HepG2 (cell line): ENCODE measurements around the gene RPS14. TPM values are rescaled to one million over a fixed set of nuclear protein-coding genes. Genes with fewer than 3 reads are reported as not detected.

Source experiments
- CAMTA2 ChIP-seq: sonication (generic); formaldehyde crosslinking; IDR thresholded peaks from 2 replicates; pipeline ENCODE4 v1.4.0; 2020; ENCODE audit warnings: mild to moderate bottlenecking, missing genetic modification reagents, borderline replicate concordance
- FOSL2 ChIP-seq: sonication (generic); formaldehyde crosslinking; IDR thresholded peaks from 2 replicates; pipeline ENCODE4 v1.4.0; 2020; ENCODE audit warnings: missing genetic modification reagents
- MAF1 ChIP-seq: sonication (generic); formaldehyde crosslinking; IDR thresholded peaks from 2 replicates; pipeline ENCODE4 v1.5.0; 2020; ENCODE audit warnings: missing genetic modification reagents, borderline replicate concordance
- NPAS2 ChIP-seq: sonication (generic); formaldehyde crosslinking; IDR thresholded peaks from 2 replicates; pipeline ENCODE4 v1.8.0; 2022; ENCODE audit warnings: mild to moderate bottlenecking, missing genetic modification reagents, borderline replicate concordance
- POLR2A ChIP-seq, 2 experiments: IDR thresholded peaks; 2 replicates each; pipeline ENCODE4 v1.6.1; 2011; ENCODE audit warnings: low read depth in 2 of 2, low read length in 2 of 2, mild to moderate bottlenecking in 1 of 2, moderate library complexity in 1 of 2; ENCODE audit not compliant: insufficient read depth in 1 of 2
- POLR2AphosphoS5 ChIP-seq: IDR thresholded peaks from 2 replicates; pipeline ENCODE4 v1.6.1; 2012; ENCODE audit warnings: low read depth, low read length
- RCOR2 ChIP-seq: IDR thresholded peaks from 2 replicates; pipeline ENCODE4 v1.6.1; 2016; ENCODE audit warnings: missing biosample characterization, missing genetic modification reagents
- SMARCE1 ChIP-seq: fragments of 450-650 bp; IDR thresholded peaks from 2 replicates; pipeline ENCODE4 v1.6.1; 2017; ENCODE audit warnings: borderline replicate concordance
- TCF7 ChIP-seq: sonication (generic); IDR thresholded peaks from 2 replicates; pipeline ENCODE4 v1.6.1; 2016; ENCODE audit warnings: antibody characterized with exemption, low read depth
- U2AF1 ChIP-seq: fragments of 200-400 bp; formaldehyde crosslinking; optimal IDR thresholded peaks from 2 replicates; pipeline ENCODE3; 2017; ENCODE audit warnings: mild to moderate bottlenecking, low read depth, low read length
- ZBTB3 ChIP-seq: sonication (generic); formaldehyde crosslinking; IDR thresholded peaks from 2 replicates; pipeline ENCODE4 v1.4.0; 2020; ENCODE audit warnings: low read depth, mild to moderate bottlenecking, moderate library complexity, missing genetic modification reagents, borderline replicate concordance
- ZC3H4 ChIP-seq: sonication (generic); formaldehyde crosslinking; IDR thresholded peaks from 2 replicates; pipeline ENCODE4 v1.4.0; 2020; ENCODE audit warnings: missing genetic modification reagents, borderline replicate concordance
- ZNF207 ChIP-seq: fragments of 450-650 bp; IDR thresholded peaks from 2 replicates; pipeline ENCODE4 v1.6.1; 2016; ENCODE audit warnings: antibody characterized with exemption, borderline replicate concordance
- ZNF709 ChIP-seq: sonication (generic); formaldehyde crosslinking; IDR thresholded peaks from 2 replicates; pipeline ENCODE4 v1.5.0; 2020; ENCODE audit warnings: mild to moderate bottlenecking, missing genetic modification reagents
- polyA plus RNA-seq, 8 experiments: library from polyadenylated mRNA; depleted of rRNA in 3 of 8; stranded (reverse) in 7 of 8; unstranded in 1 of 8; fragments of >200 nt; fragmentation: Illumina TruSeq in 4 of 8; extraction: Trizol in 4 of 8; gene quantifications; 2 replicates each; pipeline versions ENCODE4 v1.2.1 to v1.2.3, GENCODE V29; 2011 to 2016; ENCODE audit warnings: low read depth in 4 of 8, missing spikeins in 1 of 8, mixed read lengths in 1 of 8; ENCODE audit not compliant: insufficient read depth in 1 of 8
- total RNA-seq, 5 experiments: library from RNA; depleted of rRNA; stranded (reverse); fragments of >200 nt; fragmentation: Illumina TruSeq; extraction: Trizol; gene quantifications; 2 replicates each; pipeline ENCODE4 v1.2.3, GENCODE V29; 2016; ENCODE audit warnings: low read depth in 1 of 5
- TF ChIP-seq, protein P1 (sequence below): sonication (generic); formaldehyde crosslinking; IDR thresholded peaks from 2 replicates; pipeline ENCODE4 v1.4.0; 2020; ENCODE audit warnings: missing genetic modification reagents
- TF ChIP-seq, protein P2 (sequence below): sonication (generic); formaldehyde crosslinking; IDR thresholded peaks from 2 replicates; pipeline ENCODE4 v1.8.0; 2022; ENCODE audit warnings: missing genetic modification reagents, mild to moderate bottlenecking, borderline replicate concordance
- TF ChIP-seq, protein P3 (sequence below): sonication (generic); formaldehyde crosslinking; IDR thresholded peaks from 2 replicates; pipeline ENCODE4 v1.5.0; 2020; ENCODE audit warnings: missing genetic modification reagents, mild to moderate bottlenecking, borderline replicate concordance

Gene RPS14
- total and polyA plus RNA-seq, 2 of the 13 experiments (the other 11 are each of a cell fraction or from before 2014, with no cell fraction given) = 2,116 to 3,295 TPM

DNA sequence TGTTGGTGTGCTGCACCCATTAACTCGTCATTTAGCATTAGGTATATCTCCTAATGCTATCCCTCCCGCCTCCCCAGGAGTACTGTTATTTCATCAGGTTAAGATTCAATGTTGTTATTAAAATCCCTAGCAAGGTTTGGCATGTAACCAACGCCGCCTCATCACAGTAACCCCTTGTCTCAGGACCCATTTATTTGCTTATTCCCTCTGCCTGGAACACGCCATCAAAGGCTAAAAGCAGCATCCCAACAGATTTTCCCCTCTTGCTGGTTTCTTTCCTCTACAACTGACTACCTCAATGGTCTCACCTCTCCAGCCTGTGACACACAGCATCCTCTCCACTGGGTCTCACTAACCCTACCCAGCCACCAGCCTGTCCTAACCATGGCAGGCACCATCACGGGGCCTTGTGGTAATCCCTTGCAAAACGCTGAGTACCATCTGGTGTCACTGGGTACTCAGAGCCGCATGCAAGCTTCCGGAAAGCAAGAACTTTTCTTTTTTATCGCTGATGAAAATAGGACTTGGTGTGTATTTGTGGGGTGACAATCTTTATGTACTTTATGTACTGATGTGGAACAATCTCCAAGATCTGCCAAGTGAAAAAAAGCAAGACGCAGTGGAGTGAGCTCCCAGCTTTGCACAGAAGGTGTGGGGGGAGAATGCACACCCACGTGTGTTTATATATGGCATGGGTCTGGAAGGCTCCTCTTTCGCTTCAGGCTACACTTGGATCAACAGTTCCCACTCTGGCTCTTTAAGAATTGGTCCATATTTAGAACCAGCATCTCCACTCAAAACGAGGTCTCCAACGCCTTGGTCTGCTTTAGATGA, 6.1 kb downstream of the RPS14 start (continued):
- TF ChIP-seq ZC3H4 (CRISPR knock-in tag) (peak; percentile 93; the same call in 1 of the 2 replicates), TCF7 (no peak), ZNF207 (no peak), POLR2A (IDR thresholded peaks at IDR 0.05; ENCODE audit: insufficient read depth in 1 of 2, low read depth in 2 of 2, low read length in 2 of 2) (peak in 1 of 2 experiments; percentile 46; a peak in 1 of 4 replicates), NPAS2 (CRISPR knock-in tag) (no peak), POLR2AphosphoS5 (peak; percentile 60), MAF1 (no peak), CAMTA2 (no peak), SMARCE1 (no peak), U2AF1 (no peak), FOSL2 (CRISPR knock-in tag) (no peak), RCOR2 (CRISPR knock-in tag) (no peak), ZBTB3 (CRISPR knock-in tag) (no peak), ZNF709 (no peak)
- TF ChIP-seq, protein P1, sequence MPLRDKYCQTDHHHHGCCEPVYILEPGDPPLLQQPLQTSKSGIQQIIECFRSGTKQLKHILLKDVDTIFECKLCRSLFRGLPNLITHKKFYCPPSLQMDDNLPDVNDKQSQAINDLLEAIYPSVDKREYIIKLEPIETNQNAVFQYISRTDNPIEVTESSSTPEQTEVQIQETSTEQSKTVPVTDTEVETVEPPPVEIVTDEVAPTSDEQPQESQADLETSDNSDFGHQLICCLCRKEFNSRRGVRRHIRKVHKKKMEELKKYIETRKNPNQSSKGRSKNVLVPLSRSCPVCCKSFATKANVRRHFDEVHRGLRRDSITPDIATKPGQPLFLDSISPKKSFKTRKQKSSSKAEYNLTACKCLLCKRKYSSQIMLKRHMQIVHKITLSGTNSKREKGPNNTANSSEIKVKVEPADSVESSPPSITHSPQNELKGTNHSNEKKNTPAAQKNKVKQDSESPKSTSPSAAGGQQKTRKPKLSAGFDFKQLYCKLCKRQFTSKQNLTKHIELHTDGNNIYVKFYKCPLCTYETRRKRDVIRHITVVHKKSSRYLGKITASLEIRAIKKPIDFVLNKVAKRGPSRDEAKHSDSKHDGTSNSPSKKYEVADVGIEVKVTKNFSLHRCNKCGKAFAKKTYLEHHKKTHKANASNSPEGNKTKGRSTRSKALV (CRISPR knock-in tag) = no peak
- TF ChIP-seq, protein P2, sequence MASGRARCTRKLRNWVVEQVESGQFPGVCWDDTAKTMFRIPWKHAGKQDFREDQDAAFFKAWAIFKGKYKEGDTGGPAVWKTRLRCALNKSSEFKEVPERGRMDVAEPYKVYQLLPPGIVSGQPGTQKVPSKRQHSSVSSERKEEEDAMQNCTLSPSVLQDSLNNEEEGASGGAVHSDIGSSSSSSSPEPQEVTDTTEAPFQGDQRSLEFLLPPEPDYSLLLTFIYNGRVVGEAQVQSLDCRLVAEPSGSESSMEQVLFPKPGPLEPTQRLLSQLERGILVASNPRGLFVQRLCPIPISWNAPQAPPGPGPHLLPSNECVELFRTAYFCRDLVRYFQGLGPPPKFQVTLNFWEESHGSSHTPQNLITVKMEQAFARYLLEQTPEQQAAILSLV (CRISPR knock-in tag) = no peak
- TF ChIP-seq, protein P3, sequence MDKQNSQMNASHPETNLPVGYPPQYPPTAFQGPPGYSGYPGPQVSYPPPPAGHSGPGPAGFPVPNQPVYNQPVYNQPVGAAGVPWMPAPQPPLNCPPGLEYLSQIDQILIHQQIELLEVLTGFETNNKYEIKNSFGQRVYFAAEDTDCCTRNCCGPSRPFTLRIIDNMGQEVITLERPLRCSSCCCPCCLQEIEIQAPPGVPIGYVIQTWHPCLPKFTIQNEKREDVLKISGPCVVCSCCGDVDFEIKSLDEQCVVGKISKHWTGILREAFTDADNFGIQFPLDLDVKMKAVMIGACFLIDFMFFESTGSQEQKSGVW = no peak
